GM18909 (cell line): ENCODE data around the gene BAHCC1.

ENCODE experiments used
- ATAC-seq: cut with Tn5 transposase; IDR thresholded peaks from one replicate; pipeline ENCODE4 v1.9.1; 2021; ENCODE audit warnings: mild to moderate bottlenecking; ENCODE audit not compliant: unreplicated experiment, poor library complexity

BAHCC1 gene

DNA sequence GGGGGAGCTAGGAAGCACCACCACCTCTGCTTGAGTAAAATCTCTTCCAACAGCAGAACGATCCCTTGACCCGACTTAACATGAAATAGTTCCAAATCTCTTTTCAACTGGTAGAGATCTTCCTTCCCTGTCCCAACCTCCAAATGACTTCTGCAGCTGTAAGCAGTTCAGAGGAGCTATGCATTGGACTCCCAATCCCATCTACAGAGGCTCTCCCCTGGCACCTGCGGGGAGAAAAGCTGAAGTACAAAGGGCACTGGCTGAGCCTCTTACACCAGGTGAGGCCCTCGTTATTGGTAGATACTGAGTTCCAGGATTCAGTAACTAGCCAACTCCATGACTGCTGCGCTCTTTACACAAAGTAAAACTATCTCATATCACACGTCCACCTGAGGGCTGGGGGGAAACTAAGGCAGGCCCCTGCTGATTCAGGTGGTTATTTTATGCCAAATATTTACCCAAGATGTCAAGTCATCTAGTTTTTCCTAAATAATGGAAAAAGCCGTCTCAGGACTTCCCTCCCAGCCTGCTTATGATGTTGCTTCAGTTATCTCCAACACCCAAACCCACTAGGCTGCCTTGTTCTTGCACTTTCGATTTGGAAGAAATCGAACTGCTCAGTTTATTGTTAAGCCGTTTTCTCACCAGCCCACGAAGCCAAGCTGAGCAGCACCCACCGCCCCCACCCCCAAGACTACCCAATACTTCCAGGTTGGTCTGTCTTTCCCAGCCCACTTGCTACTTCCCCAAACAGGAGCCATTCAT lies 114.1 kb downstream of the BAHCC1 start:
- no peak for ATAC-seq

DNA sequence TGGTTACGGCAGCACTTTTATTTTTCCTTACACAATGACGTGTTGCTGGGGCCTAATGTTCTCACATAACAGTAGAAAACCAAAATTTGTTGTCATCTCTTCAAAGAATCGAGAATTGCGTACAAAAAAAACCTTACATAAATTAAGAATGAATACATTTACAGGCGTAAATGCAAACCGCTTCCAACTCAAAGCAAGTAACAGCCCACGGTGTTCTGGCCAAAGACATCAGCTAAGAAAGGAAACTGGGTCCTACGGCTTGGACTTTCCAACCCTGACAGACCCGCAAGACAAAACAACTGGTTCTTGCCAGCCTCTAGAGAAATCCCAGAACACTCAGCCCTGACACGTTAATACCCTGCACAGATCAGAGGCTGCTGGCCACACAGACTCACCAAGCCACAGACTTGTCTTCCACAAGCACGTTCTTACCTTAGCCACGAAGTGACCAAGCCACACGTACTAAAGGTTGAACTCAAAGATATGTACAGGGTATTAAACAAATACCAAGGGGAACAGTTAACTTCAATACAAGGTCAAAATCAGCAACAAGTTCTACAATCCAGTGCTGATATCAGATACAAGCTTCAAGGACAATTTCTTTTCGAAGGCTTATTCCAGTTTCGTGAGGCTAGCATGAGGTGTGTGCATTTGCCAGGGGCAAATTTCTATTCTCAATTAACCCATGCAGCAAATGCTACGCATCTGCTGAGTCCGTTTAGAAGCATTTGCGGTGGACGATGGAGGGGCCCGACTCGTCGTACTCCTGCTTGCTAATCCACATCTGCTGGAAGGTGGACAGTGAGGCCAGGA lies 114.9 kb downstream of the BAHCC1 start:
- ATAC-seq, result no peak

DNA sequence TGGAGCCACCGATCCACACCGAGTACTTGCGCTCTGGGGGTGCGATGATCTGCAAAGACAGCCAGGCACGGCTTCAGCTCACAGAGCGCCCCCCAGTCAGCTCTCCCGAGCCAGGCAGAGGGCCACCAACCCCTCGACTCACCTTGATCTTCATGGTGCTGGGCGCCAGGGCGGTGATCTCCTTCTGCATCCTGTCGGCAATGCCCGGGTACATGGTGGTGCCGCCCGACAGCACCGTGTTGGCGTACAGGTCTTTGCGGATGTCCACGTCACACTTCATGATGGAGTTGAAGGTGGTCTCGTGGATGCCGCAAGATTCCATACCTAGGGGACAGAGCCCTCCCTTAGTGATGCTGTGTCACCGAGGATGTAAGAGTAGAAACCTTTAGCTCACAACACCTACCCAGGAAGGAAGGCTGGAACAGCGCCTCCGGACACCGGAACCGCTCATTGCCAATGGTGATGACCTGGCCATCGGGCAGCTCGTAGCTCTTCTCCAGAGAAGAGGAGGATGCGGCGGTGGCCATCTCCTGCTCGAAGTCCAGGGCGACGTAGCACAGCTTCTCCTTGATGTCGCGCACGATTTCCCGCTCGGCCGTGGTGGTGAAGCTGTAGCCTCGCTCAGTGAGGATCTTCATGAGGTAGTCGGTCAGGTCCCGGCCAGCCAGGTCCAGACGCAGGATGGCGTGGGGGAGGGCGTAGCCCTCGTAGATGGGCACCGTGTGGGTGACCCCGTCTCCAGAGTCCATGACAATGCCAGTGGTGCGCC lies 115.7 kb downstream of the BAHCC1 start:
- ATAC-seq, result no peak

DNA sequence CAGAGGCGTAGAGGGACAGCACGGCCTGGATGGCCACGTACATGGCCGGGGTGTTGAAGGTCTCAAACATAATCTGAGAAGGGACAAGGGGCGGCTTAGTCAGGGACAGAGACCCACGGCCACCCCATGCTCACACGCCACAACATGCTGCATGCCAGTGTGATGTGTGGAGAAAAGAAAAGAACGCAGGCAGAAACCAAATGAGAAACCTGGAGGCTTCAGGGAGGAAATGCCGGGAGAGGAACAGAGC lies 116.2 kb downstream of the BAHCC1 start:
- ATAC-seq, result no peak

DNA sequence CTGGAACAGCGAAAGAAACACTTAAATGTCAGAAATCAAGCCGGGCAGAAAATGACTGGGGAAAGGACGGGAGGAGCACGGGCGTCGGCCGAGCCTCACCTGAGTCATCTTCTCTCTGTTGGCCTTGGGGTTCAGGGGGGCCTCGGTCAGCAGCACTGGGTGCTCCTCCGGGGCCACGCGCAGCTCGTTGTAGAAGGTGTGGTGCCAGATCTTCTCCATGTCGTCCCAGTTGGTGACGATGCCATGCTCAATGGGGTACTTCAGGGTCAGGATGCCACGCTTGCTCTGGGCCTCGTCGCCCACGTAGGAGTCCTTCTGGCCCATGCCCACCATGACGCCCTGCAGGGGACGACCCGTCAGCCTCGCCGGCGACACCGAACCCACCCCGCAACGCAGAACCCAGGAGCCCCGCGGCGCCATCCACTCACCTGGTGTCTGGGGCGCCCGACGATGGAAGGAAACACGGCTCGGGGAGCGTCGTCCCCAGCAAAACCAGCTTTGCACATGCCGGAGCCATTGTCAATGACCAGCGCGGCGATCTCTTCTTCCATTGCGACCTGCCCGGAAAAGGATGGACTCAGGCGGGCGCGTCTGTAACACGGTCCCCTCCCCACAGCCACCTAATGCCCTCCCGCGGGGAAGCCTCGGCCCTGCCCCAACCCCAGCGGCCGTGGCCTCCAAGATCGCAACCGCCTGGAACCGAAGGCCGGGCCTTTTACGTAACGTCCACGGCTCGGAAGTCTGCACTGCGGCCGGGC lies 116.7 kb downstream of the BAHCC1 start:
- ATAC-seq, result peak; percentile 2

DNA sequence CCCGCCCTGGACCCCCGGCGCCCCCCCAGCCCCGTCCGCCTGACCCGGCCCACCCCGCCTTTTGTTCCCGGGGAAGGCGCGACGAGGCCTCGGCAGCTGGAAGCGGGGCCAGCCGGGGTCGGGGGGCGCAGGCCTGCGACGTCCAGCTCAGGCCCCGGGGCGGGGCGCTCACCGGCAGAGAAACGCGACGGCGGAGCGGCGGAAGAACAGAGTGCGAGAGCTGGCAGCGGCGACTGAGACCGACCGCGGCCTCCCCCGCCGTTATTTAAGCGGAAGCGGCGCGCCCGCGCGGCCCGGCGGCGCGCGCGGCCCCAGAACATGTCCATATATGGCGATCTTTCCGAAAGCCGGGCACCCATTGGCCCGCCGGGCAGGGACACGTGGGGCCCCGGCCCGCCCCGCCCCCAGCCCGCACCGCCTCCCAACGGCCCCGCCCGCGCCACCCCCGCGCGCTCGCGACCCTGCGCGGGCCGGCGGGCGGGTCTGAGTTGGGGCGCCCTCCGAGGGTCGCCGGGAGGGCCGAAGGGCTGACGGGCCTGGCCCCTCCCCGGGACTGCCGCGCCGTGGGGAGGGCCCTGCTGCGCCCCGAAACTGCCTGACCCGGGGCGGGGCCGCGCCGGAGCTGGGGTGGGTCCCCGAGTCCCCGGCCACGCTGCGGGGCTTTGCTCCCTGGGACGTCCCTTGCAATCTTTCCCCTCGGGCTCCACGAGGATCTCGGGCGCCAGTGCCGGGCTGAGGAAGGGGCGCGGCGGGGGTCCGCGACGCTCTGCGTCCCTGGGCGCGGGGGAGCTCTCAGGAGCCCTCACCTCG lies 117.5 kb downstream of the BAHCC1 start, which contains the start of gene ACTG1:
ACTG1 (minus strand) TSS at position 238 of the 810 bp plus-strand sequence. CDS start 445 bp downstream, outside the sequence.
- peak; percentile 42 for ATAC-seq

DNA sequence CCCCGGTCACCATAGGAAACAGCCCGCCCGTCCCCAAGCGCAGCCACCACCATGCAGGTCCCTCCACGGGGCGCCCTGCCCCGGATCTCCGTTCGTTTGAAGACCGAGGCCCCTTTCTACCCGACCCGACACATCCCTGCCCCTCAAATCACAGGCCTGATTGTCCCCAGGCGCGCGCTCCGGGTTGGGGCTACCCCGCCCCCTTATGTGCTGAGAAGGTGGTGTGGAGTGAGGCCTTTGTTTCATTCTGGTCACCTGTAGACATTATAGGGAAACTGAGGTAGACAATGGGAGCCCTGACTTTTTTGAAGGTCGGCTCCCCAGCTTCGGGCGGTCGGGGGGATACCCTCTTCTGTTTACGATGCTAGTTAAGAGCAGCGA lies 118.1 kb downstream of the BAHCC1 start:
- ATAC-seq, result no peak

DNA sequence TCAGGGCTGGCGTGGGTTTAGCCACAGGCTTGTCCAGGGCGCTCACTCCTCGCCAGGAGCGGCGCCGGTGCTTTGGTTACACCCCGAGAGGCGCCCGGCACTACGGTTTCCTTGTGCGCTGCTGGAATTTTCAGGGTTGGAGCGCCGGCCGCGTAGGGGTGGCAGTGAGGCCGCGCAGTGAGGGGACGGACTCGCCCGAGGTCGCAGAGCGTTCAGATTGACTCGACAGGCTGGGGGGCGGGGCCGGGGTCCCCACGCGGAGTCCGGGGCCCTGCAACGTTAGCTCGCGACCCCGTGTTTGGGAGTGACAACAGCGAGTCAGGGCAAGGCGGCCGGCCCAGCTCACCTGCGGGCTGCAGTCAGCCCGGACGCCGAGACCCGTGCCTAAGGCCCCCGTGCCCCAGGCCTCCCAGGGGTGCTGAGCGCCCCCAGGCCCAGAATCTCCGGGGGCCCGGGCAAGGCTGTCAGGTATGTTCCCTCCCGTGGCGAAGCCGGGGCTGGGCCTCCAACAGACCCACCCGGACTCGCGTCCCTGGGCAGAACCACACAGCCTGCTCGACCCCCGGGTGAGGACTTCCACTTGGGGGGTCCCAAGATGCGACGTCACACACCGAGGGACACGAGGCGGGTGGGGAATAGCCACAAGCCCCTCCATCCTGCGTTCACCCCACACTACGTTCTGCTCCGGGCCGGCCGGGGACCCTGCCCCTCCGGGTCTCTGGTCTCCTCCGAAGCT lies 118.7 kb downstream of the BAHCC1 start:
- ATAC-seq, result peak; percentile 3

DNA sequence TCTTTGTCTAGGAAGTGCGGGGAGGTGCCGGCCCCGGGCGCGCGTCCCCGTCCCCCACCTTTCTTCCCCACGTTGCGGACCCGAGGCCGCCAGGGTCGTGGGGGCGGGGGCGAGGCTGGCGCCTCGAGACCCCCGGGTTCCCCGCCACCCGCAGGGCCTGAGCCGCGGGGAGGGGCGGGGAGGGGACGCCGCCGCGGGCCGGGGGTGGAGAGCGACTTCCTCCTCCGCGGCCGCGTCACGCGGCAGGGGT lies 119.2 kb downstream of the BAHCC1 start:
- ATAC-seq, result no peak

DNA sequence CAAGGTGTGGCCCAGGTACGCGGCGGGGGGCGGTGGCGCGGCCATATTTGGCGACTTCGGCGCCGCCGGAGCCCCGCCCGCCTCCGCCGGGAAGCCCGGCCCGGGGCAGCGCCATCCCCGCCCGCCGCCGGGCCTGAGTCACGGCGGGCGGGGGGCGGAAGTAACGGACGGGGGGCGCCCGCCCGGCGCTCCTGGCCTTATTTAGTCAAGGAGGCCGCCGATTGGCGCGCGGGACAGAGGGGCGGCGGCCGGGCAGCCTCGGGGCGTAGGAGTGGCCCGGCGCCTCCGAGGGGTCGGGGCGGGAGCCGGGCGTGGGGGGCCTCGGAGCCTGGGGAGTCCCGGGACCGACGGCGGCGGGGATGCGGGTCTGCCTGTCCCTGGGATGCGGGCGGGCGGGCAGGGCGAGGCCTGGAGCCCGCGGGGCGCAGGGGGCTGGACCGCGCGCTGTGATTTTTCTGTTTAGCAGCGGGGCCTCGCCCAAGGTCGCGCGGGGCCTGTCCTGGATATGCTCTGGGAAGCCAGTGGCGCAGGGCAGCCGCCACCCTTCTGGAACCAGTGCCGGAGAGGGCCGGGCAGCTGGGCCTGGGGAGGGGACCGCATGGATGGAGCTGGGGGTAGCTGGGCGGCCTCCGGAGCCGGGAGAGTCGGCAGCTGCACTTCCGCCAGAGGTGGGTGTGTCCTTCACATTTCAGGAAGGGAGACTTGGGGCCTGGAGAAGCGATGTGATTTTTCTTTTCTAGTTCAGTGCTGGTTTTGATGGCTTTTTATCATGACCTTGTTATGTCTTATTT lies 119.7 kb downstream of the BAHCC1 start:
- peak; percentile 25 for ATAC-seq

DNA sequence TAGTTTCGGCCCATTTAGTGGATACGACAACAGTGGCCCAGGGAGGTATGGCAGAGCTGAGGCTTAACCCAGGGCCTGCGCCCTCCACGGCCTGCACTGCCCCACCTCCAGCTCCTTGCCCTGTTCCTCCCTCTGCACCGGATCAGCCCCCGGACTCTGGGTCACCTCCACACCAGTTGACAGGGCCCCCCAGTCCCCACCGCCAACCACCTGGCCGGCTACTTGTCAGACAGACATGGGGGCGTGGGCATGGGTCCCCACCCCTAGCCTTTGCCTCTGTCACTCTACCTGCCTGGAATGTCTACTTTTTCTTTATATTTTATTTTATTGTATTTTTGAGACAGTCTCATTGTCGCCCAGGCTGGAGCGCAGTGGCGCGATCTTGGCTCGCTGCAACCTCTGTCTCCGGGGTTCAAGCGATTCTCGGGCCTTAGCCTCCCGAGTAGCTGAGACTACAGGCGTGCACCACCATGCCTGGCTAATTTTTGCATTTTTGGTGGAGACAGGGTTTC lies 120.3 kb downstream of the BAHCC1 start:
- ATAC-seq, result no peak
